Measurements from ENCODE around the gene NFAT5.
"Not testable (repeated sequence)": the region's sequence is repeated elsewhere in the genome, so short reads cannot be mapped to it uniquely, and the experiment has no call there.

The NFAT5 gene

GRCh38 chr16:69581297-69581696, 15.5 kb downstream of the NFAT5 start:
- peaks cover 99% of the 10 kb centered on the region for H3K79me2 ChIP-seq (ENCODE audit: low read length)
- H3K4me3 ChIP-seq (ENCODE audit: low read length), result no peak overlapping the region
- H2AFZ ChIP-seq (ENCODE audit: low read depth, low read length), result no peak overlapping the region
- no peak overlapping the region for H3K9ac ChIP-seq (ENCODE audit: low read length)
- H4K20me1 ChIP-seq (ENCODE audit: insufficient read depth, low read length), result peaks cover 70% of the 10 kb centered on the region
- peaks cover 13% of the 10 kb centered on the region for H3K36me3 ChIP-seq (replicated peaks; ENCODE audit: low read depth, low read length)
- H3K4me1 ChIP-seq (ENCODE audit: low read length), result peaks cover 30% of the 10 kb centered on the region
- H3K27me3 ChIP-seq (ENCODE audit: low read depth, low read length), result no peaks in the 10 kb centered on the region
- H3K4me2 ChIP-seq (ENCODE audit: low read length), result no peak overlapping the region
- no peaks in the 10 kb centered on the region for H3K9me3 ChIP-seq (ENCODE audit: insufficient read depth, low read length)
- H3K27ac ChIP-seq (ENCODE audit: low read length), result no peak overlapping the region
- TF ChIP-seq EZH2phosphoT487 (IDR thresholded peaks at IDR 0.05; ENCODE audit: low read depth) (no peak), CTCF (IDR thresholded peaks at IDR 0.05; ENCODE audit: low read depth, low read length) (no peak)

GRCh38 chr16:69584493-69584892, 18.7 kb downstream of the NFAT5 start:
- H3K36me3 ChIP-seq (replicated peaks; ENCODE audit: low read depth, low read length), result peaks cover 15% of the 10 kb centered on the region
- H3K9me3 ChIP-seq (ENCODE audit: insufficient read depth, low read length); H3K27me3 ChIP-seq (ENCODE audit: low read depth, low read length); H3K4me3 ChIP-seq (ENCODE audit: low read length); H3K4me2 ChIP-seq (ENCODE audit: low read length); H3K27ac ChIP-seq (ENCODE audit: low read length); H3K9ac ChIP-seq (ENCODE audit: low read length); H2AFZ ChIP-seq (ENCODE audit: low read depth, low read length): not testable (repeated sequence)
- peaks cover 99% of the 10 kb centered on the region for H3K79me2 ChIP-seq (ENCODE audit: low read length)
- peaks cover 22% of the 10 kb centered on the region for H3K4me1 ChIP-seq (ENCODE audit: low read length)
- peaks cover 68% of the 10 kb centered on the region for H4K20me1 ChIP-seq (ENCODE audit: insufficient read depth, low read length)

DNA sequence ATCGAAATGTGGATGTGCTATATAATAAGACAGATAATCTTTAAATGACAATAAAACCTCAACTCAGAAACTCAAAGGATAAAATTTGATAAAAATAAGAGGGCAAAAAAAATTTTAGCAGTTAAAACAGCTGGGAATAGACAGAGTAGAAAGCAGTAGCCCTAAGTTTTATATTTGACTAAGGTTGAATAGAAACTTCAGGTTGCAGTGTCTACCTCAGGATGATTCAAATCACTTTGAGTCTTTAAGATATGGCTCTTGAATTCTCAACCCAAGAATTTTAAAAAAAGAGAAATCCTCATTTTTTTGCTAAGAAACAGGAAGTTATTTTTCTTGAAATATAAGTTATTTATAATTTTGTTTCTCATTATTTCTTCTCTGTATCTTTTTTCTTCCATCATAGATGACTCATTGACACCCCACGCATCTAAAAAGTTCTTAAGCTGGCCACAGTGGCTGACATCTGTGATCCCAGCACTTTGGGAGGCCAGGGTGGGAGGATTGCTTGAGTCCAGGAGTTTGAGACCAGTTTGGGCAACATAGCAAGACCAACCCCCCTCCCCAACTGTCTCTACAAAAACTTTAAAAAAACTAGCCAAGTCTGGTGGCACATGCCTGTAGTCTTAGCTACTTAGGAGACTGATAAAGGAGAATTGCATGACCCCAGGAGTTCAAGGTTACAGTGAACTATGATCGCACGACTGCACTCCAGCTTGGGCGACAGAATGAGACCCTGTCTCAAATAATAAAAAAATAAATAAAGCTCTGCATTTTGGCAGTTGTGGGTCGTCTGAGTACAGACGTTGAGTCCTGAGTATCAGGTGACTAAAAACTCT, 23.9 kb downstream of the NFAT5 start:
- Histone ChIP-seq H3K27me3 (ENCODE audit: low read depth, low read length) (no peaks in the 10 kb centered on the region), H3K4me1 (ENCODE audit: low read length) (peaks cover 13% of the 10 kb centered on the region), H3K9me3 (ENCODE audit: insufficient read depth, low read length) (no peaks in the 10 kb centered on the region), H3K27ac (ENCODE audit: low read length) (no peak overlapping the region), H3K9ac (ENCODE audit: low read length) (no peak overlapping the region), H3K36me3 (replicated peaks; ENCODE audit: low read depth, low read length) (peaks cover 11% of the 10 kb centered on the region), H3K4me2 (ENCODE audit: low read length) (no peak overlapping the region), H3K79me2 (ENCODE audit: low read length) (peaks cover 100% of the 10 kb centered on the region), H3K4me3 (ENCODE audit: low read length) (no peak overlapping the region), H4K20me1 (ENCODE audit: insufficient read depth, low read length) (peaks cover 80% of the 10 kb centered on the region), H2AFZ (ENCODE audit: low read depth, low read length) (no peak overlapping the region)
- TF ChIP-seq CTCF (IDR thresholded peaks at IDR 0.05; ENCODE audit: low read depth, low read length) (no peak), EZH2phosphoT487 (IDR thresholded peaks at IDR 0.05; ENCODE audit: low read depth) (no peak)

DNA sequence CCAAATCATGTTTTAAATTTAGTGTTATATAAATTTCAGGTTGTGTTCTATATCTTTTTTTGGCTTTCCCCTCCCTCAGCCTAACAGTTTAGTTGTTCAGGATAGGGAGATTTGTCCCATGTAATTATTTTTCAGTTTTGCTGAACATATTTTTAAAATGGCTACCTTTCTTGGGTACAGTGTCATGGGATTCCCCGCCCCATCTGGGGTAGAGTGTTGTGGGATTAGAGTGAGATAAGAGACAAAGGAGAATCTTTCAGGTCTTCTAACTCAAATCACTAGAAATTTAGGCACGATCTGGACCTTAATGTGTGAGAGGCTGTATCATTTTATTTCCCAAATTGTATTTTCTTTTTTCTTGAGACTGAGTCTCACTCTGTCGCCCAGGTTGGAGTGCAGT, 24.8 kb downstream of the NFAT5 start:
- no peak for TF ChIP-seq CTCF (IDR thresholded peaks at IDR 0.05; ENCODE audit: low read depth, low read length)
- no peak for TF ChIP-seq EZH2phosphoT487 (IDR thresholded peaks at IDR 0.05; ENCODE audit: low read depth)
- Histone ChIP-seq H3K9ac (ENCODE audit: low read length) (no peak overlapping the region), H3K4me2 (ENCODE audit: low read length) (no peak overlapping the region), H3K4me3 (ENCODE audit: low read length) (no peak overlapping the region), H2AFZ (ENCODE audit: low read depth, low read length) (no peak overlapping the region), H3K27ac (ENCODE audit: low read length) (no peak overlapping the region), H3K9me3 (ENCODE audit: insufficient read depth, low read length) (no peaks in the 10 kb centered on the region), H3K36me3 (replicated peaks; ENCODE audit: low read depth, low read length) (peaks cover 13% of the 10 kb centered on the region), H3K4me1 (ENCODE audit: low read length) (peaks cover 15% of the 10 kb centered on the region), H3K79me2 (ENCODE audit: low read length) (peaks cover 100% of the 10 kb centered on the region), H4K20me1 (ENCODE audit: insufficient read depth, low read length) (peaks cover 85% of the 10 kb centered on the region), H3K27me3 (ENCODE audit: low read depth, low read length) (no peaks in the 10 kb centered on the region)
